HG02943 (cell line): ENCODE measurements around the gene STH.
"Not testable (repeated sequence)": the region's sequence is repeated elsewhere in the genome, so short reads cannot be mapped to it uniquely, and the experiment has no call there.

Experiments used
- ATAC-seq: cut with Tn5 transposase; IDR thresholded peaks from one replicate; pipeline ENCODE4 v1.9.1; 2021; ENCODE audit warnings: mild to moderate bottlenecking, low read depth, moderate library complexity; ENCODE audit not compliant: unreplicated experiment

STH gene

DNA sequence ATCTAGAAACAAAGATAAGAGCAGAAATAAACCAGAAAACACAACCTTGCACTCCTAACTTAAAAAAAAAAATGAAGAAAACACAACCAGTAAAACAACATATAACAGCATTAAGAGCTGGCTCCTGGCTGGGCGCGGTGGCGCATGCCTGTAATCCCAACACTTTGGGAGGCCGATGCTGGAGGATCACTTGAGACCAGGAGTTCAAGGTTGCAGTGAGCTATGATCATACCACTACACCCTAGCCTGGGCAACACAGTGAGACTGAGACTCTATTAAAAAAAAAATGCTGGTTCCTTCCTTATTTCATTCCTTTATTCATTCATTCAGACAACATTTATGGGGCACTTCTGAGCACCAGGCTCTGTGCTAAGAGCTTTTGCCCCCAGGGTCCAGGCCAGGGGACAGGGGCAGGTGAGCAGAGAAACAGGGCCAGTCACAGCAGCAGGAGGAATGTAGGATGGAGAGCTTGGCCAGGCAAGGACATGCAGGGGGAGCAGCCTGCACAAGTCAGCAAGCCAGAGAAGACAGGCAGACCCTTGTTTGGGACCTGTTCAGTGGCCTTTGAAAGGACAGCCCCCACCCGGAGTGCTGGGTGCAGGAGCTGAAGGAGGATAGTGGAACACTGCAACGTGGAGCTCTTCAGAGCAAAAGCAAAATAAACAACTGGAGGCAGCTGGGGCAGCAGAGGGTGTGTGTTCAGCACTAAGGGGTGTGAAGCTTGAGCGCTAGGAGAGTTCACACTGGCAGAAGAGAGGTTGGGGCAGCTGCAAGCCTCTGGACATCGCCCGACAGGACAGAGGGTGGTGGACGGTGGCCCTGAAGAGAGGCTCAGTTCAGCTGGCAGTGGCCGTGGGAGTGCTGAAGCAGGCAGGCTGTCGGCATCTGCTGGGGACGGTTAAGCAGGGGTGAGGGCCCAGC lies 2.6 kb downstream of the STH start:
- no peak for ATAC-seq

GRCh38 chr17:46002311-46002972 lies 3.4 kb downstream of the STH start:
- no peak for ATAC-seq

- ATAC-seq: no peak
Measured at GRCh38 chr17:46002973-46003316, 3.9 kb downstream of the STH start.

DNA sequence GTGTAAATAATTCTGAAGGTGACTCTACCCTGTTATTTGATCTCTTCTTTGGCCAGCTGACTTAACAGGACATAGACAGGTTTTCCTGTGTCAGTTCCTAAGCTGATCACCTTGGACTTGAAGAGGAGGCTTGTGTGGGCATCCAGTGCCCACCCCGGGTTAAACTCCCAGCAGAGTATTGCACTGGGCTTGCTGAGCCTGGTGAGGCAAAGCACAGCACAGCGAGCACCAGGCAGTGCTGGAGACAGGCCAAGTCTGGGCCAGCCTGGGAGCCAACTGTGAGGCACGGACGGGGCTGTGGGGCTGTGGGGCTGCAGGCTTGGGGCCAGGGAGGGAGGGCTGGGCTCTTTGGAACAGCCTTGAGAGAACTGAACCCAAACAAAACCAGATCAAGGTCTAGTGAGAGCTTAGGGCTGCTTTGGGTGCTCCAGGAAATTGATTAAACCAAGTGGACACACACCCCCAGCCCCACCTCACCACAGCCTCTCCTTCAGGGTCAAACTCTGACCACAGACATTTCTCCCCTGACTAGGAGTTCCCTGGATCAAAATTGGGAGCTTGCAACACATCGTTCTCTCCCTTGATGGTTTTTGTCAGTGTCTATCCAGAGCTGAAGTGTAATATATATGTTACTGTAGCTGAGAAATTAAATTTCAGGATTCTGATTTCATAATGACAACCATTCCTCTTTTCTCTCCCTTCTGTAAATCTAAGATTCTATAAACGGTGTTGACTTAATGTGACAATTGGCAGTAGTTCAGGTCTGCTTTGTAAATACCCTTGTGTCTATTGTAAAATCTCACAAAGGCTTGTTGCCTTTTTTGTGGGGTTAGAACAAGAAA lies 5.1 kb downstream of the STH start:
- ATAC-seq: no peak

DNA sequence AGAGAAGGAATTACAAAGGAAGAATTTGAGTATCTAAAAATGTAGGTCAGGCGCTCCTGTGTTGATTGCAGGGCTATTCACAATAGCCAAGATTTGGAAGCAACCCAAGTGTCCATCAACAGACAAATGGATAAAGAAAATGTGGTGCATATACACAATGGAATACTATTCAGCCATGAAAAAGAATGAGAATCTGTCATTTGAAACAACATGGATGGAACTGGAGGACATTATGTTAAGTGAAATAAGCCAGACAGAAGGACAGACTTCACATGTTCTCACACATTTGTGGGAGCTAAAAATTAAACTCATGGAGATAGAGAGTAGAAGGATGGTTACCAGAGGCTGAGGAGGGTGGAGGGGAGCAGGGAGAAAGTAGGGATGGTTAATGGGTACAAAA lies 7.0 kb downstream of the STH start:
- ATAC-seq: not testable (repeated sequence)

- ATAC-seq: no peak
Measured at GRCh38 chr17:46007461-46007965, 8.5 kb downstream of the STH start.

GRCh38 chr17:46008591-46008990 lies 9.5 kb downstream of the STH start:
- ATAC-seq: no peak

DNA sequence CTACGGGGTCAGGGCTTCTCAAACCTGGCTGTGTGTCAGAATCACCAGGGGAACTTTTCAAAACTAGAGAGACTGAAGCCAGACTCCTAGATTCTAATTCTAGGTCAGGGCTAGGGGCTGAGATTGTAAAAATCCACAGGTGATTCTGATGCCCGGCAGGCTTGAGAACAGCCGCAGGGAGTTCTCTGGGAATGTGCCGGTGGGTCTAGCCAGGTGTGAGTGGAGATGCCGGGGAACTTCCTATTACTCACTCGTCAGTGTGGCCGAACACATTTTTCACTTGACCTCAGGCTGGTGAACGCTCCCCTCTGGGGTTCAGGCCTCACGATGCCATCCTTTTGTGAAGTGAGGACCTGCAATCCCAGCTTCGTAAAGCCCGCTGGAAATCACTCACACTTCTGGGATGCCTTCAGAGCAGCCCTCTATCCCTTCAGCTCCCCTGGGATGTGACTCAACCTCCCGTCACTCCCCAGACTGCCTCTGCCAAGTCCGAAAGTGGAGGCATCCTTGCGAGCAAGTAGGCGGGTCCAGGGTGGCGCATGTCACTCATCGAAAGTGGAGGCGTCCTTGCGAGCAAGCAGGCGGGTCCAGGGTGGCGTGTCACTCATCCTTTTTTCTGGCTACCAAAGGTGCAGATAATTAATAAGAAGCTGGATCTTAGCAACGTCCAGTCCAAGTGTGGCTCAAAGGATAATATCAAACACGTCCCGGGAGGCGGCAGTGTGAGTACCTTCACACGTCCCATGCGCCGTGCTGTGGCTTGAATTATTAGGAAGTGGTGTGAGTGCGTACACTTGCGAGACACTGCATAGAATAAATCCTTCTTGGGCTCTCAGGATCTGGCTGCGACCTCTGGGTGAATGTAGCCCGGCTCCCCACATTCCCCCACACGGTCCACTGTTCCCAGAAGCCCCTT lies 10.9 kb downstream of the STH start:
- no peak for ATAC-seq

GRCh38 chr17:46010597-46011186 lies 11.6 kb downstream of the STH start:
- ATAC-seq: no peak

GRCh38 chr17:46011711-46012505 lies 12.9 kb downstream of the STH start:
- no peak for ATAC-seq

DNA sequence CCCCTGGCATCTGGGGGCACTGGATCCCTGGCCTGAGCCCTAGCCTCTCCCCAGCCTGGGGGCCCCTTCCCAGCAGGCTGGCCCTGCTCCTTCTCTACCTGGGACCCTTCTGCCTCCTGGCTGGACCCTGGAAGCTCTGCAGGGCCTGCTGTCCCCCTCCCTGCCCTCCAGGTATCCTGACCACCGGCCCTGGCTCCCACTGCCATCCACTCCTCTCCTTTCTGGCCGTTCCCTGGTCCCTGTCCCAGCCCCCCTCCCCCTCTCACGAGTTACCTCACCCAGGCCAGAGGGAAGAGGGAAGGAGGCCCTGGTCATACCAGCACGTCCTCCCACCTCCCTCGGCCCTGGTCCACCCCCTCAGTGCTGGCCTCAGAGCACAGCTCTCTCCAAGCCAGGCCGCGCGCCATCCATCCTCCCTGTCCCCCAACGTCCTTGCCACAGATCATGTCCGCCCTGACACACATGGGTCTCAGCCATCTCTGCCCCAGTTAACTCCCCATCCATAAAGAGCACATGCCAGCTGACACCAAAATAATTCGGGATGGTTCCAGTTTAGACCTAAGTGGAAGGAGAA lies 13.5 kb downstream of the STH start:
- ATAC-seq: no peak

DNA sequence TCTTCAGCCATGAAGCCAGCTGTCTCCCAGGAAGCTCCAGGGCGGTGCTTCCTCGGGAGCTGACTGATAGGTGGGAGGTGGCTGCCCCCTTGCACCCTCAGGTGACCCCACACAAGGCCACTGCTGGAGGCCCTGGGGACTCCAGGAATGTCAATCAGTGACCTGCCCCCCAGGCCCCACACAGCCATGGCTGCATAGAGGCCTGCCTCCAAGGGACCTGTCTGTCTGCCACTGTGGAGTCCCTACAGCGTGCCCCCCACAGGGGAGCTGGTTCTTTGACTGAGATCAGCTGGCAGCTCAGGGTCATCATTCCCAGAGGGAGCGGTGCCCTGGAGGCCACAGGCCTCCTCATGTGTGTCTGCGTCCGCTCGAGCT lies 14.1 kb downstream of the STH start:
- ATAC-seq: no peak

DNA sequence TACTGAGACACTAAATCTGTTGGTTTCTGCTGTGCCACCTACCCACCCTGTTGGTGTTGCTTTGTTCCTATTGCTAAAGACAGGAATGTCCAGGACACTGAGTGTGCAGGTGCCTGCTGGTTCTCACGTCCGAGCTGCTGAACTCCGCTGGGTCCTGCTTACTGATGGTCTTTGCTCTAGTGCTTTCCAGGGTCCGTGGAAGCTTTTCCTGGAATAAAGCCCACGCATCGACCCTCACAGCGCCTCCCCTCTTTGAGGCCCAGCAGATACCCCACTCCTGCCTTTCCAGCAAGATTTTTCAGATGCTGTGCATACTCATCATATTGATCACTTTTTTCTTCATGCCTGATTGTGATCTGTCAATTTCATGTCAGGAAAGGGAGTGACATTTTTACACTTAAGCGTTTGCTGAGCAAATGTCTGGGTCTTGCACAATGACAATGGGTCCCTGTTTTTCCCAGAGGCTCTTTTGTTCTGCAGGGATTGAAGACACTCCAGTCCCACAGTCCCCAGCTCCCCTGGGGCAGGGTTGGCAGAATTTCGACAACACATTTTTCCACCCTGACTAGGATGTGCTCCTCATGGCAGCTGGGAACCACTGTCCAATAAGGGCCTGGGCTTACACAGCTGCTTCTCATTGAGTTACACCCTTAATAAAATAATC lies 14.6 kb downstream of the STH start:
- ATAC-seq: no peak

- not testable (repeated sequence) for ATAC-seq
Measured at GRCh38 chr17:46019408-46019925, 20.4 kb downstream of the STH start.

DNA sequence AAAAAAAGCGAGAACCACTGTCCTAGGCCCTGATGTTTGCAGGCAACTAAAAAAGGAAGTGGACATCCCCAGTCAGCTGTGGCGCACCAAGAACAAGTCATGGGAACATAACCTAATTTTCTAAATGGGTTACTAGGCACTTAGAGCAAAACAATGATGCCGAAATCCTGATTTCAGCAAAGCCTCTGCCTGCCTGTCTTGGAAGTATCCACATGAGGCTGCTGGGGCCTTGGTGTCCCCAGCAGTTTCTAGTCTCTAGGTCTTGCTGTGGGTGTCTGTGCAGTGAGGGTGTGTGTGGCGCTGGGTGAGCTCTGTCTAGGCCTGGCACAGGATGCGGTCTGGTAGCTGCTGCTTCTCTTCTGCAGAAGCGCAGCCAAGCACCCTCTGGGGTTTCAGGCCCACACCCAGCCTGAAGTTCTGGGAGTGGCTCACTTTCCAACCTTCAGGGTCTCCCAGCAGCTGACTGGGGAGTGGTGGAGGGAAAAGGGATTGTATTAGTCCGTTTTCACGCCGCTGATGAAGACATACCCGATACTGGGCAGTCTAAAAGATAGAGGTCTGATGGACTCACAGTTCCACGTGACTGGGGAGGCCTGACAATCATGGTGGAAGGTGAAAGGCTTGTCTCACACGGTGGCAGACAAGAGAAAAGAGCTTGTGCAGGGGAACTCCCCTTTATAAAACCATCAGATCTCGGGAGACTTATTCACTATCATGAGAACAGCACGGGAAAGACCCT lies 21.1 kb downstream of the STH start:
- ATAC-seq: no peak

DNA sequence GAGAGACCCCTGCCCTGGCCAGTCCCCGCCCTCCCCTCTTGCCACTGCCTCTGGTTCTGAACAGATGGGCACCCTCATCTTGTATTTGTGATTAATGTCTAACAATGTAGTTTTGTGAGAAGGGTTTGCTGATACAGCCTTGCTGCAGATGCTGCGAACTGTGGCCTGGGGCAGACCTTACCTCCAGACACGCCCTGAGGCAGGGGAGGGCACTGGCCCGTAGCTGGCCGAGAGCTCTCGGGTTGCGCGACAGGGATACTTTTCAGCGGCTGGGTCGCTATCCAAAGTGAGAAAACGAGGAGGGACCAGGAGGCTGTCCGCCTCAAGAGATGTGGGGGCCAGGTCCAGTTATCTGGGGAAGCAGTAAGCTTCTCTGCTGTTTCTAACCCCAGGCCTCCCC lies 21.9 kb downstream of the STH start:
- no peak for ATAC-seq

DNA sequence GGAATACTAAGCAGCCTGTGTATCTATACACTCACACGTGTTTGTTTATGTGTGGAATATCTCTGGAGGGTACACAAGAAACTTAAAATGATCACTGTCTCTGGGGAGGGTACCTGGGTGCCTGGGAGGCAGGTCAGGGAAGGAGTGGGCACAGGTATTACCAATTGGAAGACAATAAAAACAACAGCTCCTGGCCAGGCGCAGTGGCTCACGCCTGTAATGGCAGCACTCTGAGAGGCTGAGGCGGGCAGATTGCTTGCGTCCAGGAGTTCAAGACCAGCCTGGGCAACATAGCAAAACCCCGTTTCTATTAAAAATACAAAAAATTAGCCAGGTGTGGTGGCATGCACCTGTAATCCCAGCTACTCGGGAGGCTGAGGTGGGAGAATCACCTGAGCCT lies 24.3 kb downstream of the STH start:
- ATAC-seq: not testable (repeated sequence)
